ENCODE data around the gene WDR27. TPM values are rescaled to one million over a fixed set of nuclear protein-coding genes. Genes with fewer than 3 reads are reported as not detected.

Gene WDR27
- total RNA-seq, 1 donor from 2014 or later: 59.0 TPM

DNA sequence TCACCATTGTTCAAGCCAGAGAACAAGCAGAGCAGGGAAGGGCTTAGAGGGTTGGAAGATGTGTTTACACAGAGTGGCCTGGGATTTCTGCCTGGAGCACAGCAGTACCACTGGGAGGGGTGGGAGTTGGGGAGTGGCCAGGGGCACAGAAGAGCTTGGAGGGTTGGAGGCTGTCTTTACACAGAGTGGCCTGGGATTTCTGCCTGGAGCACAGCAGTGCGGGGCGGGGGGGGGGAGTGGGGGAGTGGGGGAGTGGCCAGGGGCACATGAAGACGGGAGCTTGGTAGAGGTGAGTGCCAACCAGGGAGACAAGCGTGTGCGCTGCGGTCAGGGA is 50.9 kb downstream of the WDR27 start:
- peaks cover 2% of the 10 kb centered on the region for H3K4me1 Mint-ChIP-seq (ENCODE audit: unreplicated experiment)
- H3K4me3 Mint-ChIP-seq (ENCODE audit: unreplicated experiment): no peak overlapping the region
- H3K27ac Mint-ChIP-seq (ENCODE audit: unreplicated experiment): no peak overlapping the region
- H3K9me3 Mint-ChIP-seq (ENCODE audit: unreplicated experiment): no peaks in the 10 kb centered on the region
- peaks cover 5% of the 10 kb centered on the region for H3K27me3 Mint-ChIP-seq (ENCODE audit: unreplicated experiment)
- TF ChIP-seq, protein P1, sequence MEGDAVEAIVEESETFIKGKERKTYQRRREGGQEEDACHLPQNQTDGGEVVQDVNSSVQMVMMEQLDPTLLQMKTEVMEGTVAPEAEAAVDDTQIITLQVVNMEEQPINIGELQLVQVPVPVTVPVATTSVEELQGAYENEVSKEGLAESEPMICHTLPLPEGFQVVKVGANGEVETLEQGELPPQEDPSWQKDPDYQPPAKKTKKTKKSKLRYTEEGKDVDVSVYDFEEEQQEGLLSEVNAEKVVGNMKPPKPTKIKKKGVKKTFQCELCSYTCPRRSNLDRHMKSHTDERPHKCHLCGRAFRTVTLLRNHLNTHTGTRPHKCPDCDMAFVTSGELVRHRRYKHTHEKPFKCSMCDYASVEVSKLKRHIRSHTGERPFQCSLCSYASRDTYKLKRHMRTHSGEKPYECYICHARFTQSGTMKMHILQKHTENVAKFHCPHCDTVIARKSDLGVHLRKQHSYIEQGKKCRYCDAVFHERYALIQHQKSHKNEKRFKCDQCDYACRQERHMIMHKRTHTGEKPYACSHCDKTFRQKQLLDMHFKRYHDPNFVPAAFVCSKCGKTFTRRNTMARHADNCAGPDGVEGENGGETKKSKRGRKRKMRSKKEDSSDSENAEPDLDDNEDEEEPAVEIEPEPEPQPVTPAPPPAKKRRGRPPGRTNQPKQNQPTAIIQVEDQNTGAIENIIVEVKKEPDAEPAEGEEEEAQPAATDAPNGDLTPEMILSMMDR (IDR thresholded peaks at IDR 0.05; ENCODE audit: unreplicated experiment): no peak
- DNase-seq (ENCODE audit: low spot score): no peak
- peaks cover 30% of the 10 kb centered on the region for H3K36me3 Mint-ChIP-seq (ENCODE audit: low read depth, unreplicated experiment)

DNA sequence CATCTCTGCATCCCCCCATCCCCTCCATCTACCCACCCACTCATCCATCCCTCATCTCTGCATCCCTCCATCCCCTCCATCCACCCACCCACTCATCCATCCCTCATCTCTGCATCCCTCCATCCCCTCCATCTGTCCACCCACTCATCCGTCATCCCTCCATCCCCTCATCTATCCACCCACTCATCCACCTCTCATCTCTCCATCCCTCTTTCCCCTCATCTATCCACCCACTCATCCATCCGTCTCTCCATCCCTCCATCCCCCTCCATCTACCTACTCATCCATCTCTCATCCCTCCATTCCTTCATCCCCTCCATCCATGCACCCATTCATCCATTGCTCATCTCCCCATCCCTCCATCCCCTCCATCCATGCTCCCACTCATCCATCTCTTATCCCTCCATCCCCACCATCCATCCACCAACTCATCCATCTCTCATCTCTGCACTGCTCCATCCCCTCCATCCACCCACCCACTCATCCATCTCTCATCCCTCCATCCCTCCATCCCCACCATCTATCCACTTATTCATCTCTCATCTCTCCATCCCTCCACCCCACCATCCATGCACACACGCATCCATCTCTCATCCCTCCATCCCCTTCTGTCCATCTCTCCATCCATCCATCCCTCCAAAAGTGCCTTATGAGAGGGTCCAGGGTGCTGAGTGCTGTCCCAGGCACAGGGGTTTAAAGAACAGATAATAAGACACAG is 51.4 kb downstream of the WDR27 start:
- H3K9me3 Mint-ChIP-seq (ENCODE audit: unreplicated experiment): no peaks in the 10 kb centered on the region
- no peak overlapping the region for H3K4me3 Mint-ChIP-seq (ENCODE audit: unreplicated experiment)
- peaks cover 2% of the 10 kb centered on the region for H3K4me1 Mint-ChIP-seq (ENCODE audit: unreplicated experiment)
- DNase-seq (ENCODE audit: low spot score): no peak
- no peak overlapping the region for H3K27ac Mint-ChIP-seq (ENCODE audit: unreplicated experiment)
- TF ChIP-seq, protein P1 (IDR thresholded peaks at IDR 0.05; ENCODE audit: unreplicated experiment): no peak
- peaks cover 5% of the 10 kb centered on the region for H3K27me3 Mint-ChIP-seq (ENCODE audit: unreplicated experiment)
- H3K36me3 Mint-ChIP-seq (ENCODE audit: low read depth, unreplicated experiment): peaks cover 26% of the 10 kb centered on the region

DNA sequence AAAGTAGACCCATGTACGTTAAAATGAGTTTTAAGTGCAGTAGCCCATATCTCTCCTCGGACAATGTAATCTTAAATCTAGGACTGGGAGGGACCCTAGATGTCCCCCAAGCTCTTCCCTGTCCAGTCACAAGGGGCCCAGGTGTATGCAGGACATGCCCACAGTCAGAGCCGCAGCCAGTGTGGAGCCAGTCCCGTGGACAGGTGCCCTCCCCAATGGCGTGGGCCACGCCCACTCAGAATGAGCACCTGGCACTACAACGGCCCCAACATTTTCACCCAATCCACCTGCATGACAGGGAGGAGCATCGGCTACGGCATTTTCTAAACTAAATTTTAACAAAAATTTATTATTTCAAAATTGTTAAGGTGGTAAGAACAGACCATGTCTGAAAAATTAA is 53.2 kb downstream of the WDR27 start:
- no peak for DNase-seq (ENCODE audit: low spot score)
- TF ChIP-seq, protein P1 (IDR thresholded peaks at IDR 0.05; ENCODE audit: unreplicated experiment): no peak
- Mint-ChIP-seq H3K4me1 (ENCODE audit: unreplicated experiment) (peaks cover 2% of the 10 kb centered on the region), H3K27me3 (ENCODE audit: unreplicated experiment) (peaks cover 5% of the 10 kb centered on the region), H3K9me3 (ENCODE audit: unreplicated experiment) (no peaks in the 10 kb centered on the region), H3K4me3 (ENCODE audit: unreplicated experiment) (no peak overlapping the region), H3K27ac (ENCODE audit: unreplicated experiment) (no peak overlapping the region), H3K36me3 (ENCODE audit: low read depth, unreplicated experiment) (peaks cover 11% of the 10 kb centered on the region)

DNA sequence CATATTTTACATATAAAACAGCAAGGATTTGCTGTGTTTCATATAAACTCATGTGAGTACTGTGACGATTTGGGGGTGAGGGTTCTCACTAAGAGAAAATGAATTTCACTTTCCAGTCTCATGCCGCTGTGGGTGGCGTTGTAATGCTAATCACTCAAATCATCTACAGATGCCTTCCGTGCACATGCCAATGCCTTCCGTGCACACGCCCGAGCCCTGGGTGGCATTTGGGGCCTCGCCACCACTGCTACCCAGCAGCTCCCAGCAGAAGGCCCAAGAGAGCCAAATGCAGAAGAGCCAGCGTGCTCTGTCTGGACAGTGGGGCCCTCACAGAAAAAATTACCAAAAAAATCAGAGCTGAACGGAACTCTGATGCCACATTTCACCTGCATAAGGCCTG is 53.7 kb downstream of the WDR27 start:
- TF ChIP-seq, protein P1 (IDR thresholded peaks at IDR 0.05; ENCODE audit: unreplicated experiment): no peak
- no peak for DNase-seq (ENCODE audit: low spot score)
- Mint-ChIP-seq H3K9me3 (ENCODE audit: unreplicated experiment) (no peaks in the 10 kb centered on the region), H3K4me1 (ENCODE audit: unreplicated experiment) (peaks cover 2% of the 10 kb centered on the region), H3K27ac (ENCODE audit: unreplicated experiment) (no peak overlapping the region), H3K4me3 (ENCODE audit: unreplicated experiment) (no peak overlapping the region), H3K27me3 (ENCODE audit: unreplicated experiment) (peaks cover 5% of the 10 kb centered on the region), H3K36me3 (ENCODE audit: low read depth, unreplicated experiment) (peaks cover 11% of the 10 kb centered on the region)

DNA sequence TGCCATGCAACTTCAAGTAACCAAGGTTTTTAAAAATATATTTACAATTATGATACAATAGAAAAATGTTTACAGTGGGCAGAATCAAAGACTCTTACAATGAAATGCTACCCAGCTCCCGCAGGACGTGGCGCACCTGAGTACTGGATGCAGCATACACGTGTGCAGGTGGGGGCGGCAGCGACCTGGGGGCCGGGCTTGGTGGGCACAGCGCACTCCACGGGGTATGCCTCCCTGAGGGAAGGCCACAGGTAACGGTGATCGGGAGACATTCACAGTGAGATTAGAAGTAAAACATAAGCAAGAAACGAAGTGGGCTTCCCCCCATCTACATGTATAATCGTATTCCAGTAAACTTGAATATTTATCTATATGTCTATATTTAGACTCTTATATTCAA is 54.2 kb downstream of the WDR27 start:
- DNase-seq (ENCODE audit: low spot score): no peak
- H3K27ac Mint-ChIP-seq (ENCODE audit: unreplicated experiment): no peak overlapping the region
- H3K27me3 Mint-ChIP-seq (ENCODE audit: unreplicated experiment): peaks cover 5% of the 10 kb centered on the region
- H3K4me1 Mint-ChIP-seq (ENCODE audit: unreplicated experiment): peaks cover 2% of the 10 kb centered on the region
- TF ChIP-seq, protein P1 (IDR thresholded peaks at IDR 0.05; ENCODE audit: unreplicated experiment): no peak
- H3K9me3 Mint-ChIP-seq (ENCODE audit: unreplicated experiment): no peaks in the 10 kb centered on the region
- H3K4me3 Mint-ChIP-seq (ENCODE audit: unreplicated experiment): no peak overlapping the region
- peaks cover 11% of the 10 kb centered on the region for H3K36me3 Mint-ChIP-seq (ENCODE audit: low read depth, unreplicated experiment)
